Left ventricle myocardium inferior (tissue), 1 donor: ENCODE data around the gene GATC. TPM values are rescaled to one million over a fixed set of nuclear protein-coding genes. Genes with fewer than 3 reads are reported as not detected.

ENCODE experiments used
- DNase-seq: peaks from one replicate; pipeline ENCODE4 v3.0.0-alpha.2; 2020
- H3K27ac ChIP-seq: fragments of 200-600 bp; replicated peaks from 2 replicates; pipeline ENCODE4 v1.8.0; 2021
- H3K27me3 ChIP-seq: fragments of 200-600 bp; 2 replicates; pipeline ENCODE4 v1.8.0; 2021; ENCODE audit warnings: low read depth
- H3K36me3 ChIP-seq: fragments of 200-600 bp; 2 replicates; pipeline ENCODE4 v1.8.0; 2021
- H3K4me1 ChIP-seq: fragments of 200-600 bp; 2 replicates; pipeline ENCODE4 v1.8.0; 2021
- H3K4me3 ChIP-seq: fragments of 200-600 bp; 2 replicates; pipeline ENCODE4 v1.8.0; 2021; ENCODE audit warnings: mild to moderate bottlenecking, moderate library complexity
- H3K9me3 ChIP-seq: fragments of 200-600 bp; replicated peaks from 2 replicates; pipeline ENCODE4 v1.8.0; 2021
- CTCF ChIP-seq: fragments of 200-600 bp; IDR thresholded peaks from 2 replicates; pipeline ENCODE4 v1.8.0; 2021; ENCODE audit warnings: antibody characterized with exemption, mild to moderate bottlenecking, borderline replicate concordance
- intact Hi-C: fragments of 100-400 bp; cut with micrococcal nuclease; formaldehyde crosslinking; loops from one replicate; pipeline ENCODE4 v1.11.0; 2022
- total RNA-seq: library from RNA; stranded (reverse); fragmentation: NEBNext Ultra II Directional; extraction: Animal tissue kit (Norgen Biotek cat#: 25700); gene quantifications from one replicate; pipeline ENCODE4 v1.2.1, GENCODE V29; 2021
- donor health status: DM: no; HTN: yes; CAD: no; lungs with severe emphysema.

The GATC gene
- total RNA-seq, 1 donor from 2014 or later, result 12.0 TPM

GRCh38 chr12:120472521-120472920 is 26.3 kb downstream of the GATC start:
- H3K9me3 ChIP-seq, result no peaks in the 10 kb centered on the region
- H3K27ac ChIP-seq, result no peak overlapping the region
- no peaks in the 10 kb centered on the region for H3K36me3 ChIP-seq
- intact Hi-C loops, result no loop called here
- H3K27me3 ChIP-seq, result no peaks in the 10 kb centered on the region
- peaks cover 38% of the 10 kb centered on the region for H3K4me1 ChIP-seq
- TF ChIP-seq CTCF, result no peak
- no peak for DNase-seq
- H3K4me3 ChIP-seq, result no peak overlapping the region

GRCh38 chr12:120473807-120474615 is 27.8 kb downstream of the GATC start:
- no peaks in the 10 kb centered on the region for H3K36me3 ChIP-seq
- H3K9me3 ChIP-seq, result no peaks in the 10 kb centered on the region
- no peak overlapping the region for H3K4me3 ChIP-seq
- intact Hi-C loops, result no loop called here
- TF ChIP-seq CTCF, result no peak
- no peak overlapping the region for H3K27ac ChIP-seq
- DNase-seq, result no peak
- H3K27me3 ChIP-seq, result no peaks in the 10 kb centered on the region
- peaks cover 23% of the 10 kb centered on the region for H3K4me1 ChIP-seq

GRCh38 chr12:120474616-120474960 is 28.3 kb downstream of the GATC start:
- intact Hi-C loops, result no loop called here
- Histone ChIP-seq H3K27ac (no peak overlapping the region), H3K4me3 (no peak overlapping the region), H3K4me1 (peaks cover 19% of the 10 kb centered on the region), H3K27me3 (no peaks in the 10 kb centered on the region), H3K36me3 (no peaks in the 10 kb centered on the region), H3K9me3 (no peaks in the 10 kb centered on the region)
- TF ChIP-seq CTCF, result no peak
- no peak for DNase-seq

GRCh38 chr12:120475643-120476042 is 29.4 kb downstream of the GATC start:
- Histone ChIP-seq H3K27me3 (no peaks in the 10 kb centered on the region), H3K9me3 (no peaks in the 10 kb centered on the region), H3K4me1 (peaks cover 10% of the 10 kb centered on the region), H3K4me3 (no peak overlapping the region), H3K27ac (no peak overlapping the region), H3K36me3 (no peaks in the 10 kb centered on the region)
- intact Hi-C loops, result no loop called here
- no peak for DNase-seq
- TF ChIP-seq CTCF, result no peak

- Histone ChIP-seq H3K4me3 (no peak overlapping the region), H3K4me1 (no peaks in the 10 kb centered on the region), H3K36me3 (peaks cover 11% of the 10 kb centered on the region), H3K27me3 (no peaks in the 10 kb centered on the region), H3K9me3 (no peaks in the 10 kb centered on the region), H3K27ac (no peak overlapping the region)
- DNase-seq, result no peak
- no peak for TF ChIP-seq CTCF
- intact Hi-C loops, result no loop called here
Observed at GRCh38 chr12:120479458-120479857, 33.2 kb downstream of the GATC start.
